Posterior cingulate gyrus (tissue), 11 donors: ENCODE measurements around the gene ENPP7.
"Not testable (repeated sequence)": the region's sequence is repeated elsewhere in the genome, so short reads cannot be mapped to it uniquely, and the experiment has no call there.

Experiments used
- DNase-seq, 10 donors: peaks; one replicate each; pipeline versions ENCODE4 v3.0.0 to v3.0.0-alpha.2; 2020 to 2021; ENCODE audit warnings: mixed read lengths in 3 of 10
- intact Hi-C: fragments of 100-400 bp; cut with DNase I; formaldehyde crosslinking; loops from one replicate; pipeline ENCODE4 v1.15.1; 2023

ENPP7 gene

GRCh38 chr17:79747508-79748294, 17.0 kb downstream of the ENPP7 start:
- DNase-seq, result peak in 1 of 10 donors; percentile 84

DNA sequence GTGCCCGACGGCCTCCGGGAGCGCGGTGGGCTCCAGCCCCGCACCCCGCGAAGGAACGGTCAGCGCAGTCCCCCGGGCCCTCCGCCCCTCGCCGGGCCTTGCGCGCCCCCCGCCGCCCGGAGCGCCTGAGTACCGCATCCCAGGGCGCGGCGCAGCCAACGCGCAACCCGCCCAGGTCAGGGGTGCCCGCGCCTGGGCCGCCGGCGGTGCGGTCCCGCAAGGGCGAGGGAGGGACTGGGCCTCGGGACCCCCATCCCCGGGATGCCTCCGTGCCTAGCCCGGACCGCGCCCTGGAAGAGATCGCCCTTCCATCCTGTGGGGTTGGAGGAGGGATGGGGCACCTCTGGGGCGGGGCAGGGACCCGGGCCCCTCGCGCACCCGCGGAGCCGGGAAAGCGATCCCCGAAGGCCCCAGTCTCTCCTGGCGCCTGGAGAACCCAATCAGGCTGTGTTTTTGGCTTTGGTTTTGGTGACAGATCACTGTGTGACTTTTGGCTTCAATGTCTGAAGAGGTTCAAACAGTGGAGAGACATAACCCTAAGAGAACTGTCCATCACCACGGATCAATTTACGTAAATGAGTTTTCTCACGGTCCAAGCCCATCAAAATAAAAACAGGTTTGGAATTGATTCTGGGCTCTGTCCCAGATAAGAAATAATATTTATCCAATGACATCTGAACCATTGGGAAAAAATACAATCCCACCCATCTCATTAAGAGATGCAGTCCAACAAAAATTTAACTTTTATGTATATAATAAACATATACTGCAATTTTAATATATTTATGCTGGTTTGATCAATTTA, 17.8 kb downstream of the ENPP7 start:
- intact Hi-C loops, result no loop called here

More at GRCh38 chr17:79747508-79748294, 17.0 kb downstream of the ENPP7 start:
- intact Hi-C loops, result no loop called here

DNA sequence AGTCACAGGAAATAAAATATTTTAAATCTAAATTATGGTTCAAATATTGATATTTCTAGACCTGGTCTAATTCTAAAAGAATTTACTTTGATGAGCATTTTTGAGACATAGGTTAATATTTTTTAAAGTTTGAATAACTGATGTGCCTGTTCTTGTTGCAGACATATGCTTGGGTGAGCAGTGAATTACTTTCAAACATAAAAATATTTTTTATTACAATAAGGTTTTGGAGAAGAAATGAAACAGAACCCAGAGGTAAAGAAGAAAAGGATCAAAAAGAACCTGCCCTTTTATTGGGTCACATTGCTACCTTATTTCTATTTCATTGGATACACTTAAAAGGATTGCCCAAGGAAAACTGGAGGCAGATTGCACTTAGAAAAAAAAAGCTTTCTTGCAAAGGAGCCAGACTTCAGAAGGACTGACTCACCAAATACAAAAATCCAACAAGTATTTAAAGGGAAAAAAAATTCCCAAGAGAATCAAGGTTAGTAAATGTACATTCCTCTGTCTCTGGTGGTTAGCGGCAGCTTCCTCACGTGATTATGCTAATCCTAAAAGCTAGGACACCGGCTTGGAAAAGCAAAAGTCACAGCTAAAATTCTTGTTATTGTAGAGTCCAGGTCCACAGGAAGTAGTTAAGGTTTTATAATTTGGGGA, 18.5 kb downstream of the ENPP7 start:
- intact Hi-C loops, result no loop called here
- DNase-seq, result no peak

More for the DNA sequence above, 17.8 kb downstream of the ENPP7 start:
- no peak for DNase-seq

DNA sequence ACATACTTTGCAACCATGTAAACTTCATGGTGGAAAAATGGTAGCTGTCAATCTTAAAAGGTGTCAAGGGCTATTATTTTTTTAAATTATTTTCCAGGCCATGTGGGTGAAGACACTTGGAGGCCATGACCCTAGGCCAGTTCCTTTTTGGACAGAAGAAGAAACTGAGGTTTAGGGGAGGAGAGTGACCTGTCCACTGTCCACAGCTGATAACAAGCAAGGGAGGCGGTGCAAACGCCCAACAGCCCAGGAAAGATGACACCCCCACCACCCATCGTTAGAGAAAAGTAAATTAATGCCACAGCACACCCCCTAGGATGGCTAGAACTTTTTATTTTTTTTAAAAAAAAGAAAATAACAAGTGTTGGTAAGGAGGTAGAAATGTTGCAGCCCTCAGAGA, 19.2 kb downstream of the ENPP7 start:
- intact Hi-C loops, result no loop called here

DNA sequence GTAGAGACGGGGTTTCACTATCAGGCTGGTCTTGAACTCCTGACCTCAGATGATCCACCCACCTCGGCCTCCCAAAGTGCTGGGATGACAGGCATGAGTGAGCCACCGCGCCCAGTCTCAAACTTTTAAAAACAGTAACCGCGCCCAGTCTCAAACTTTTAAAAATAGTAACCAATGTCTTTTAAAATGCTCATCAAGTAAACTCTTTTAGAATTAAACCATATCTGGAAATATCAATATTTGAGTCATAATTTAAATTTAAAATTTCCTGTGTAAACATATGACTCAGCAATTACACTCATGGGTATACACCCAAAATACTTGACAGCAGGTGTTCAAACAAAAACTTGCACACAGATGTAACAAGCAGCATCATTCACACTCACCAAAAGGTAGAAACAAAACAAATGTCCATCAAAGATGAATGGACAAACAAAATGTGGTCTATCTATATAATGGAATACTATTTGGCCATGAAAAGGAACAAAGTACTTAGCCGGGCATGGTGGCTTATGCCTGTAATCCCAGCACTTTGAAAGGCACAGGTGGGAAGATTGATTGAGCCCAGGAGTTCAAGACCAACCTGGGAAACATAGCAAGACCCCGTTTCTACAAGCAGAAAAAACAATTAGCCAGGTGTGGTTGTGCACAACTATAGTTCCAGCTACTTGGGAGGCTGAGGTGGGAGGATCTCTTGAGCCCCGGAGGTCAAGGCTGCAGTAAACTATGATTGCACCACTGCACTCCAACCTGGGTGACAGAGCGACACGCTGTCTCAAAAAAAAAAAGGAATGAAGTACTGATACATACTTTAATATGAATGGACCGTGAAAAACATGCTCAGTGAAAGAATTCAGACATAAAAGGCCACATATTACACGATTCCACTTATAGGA, 20.2 kb downstream of the ENPP7 start:
- intact Hi-C loops, result no loop called here
- peak in 1 of 10 donors; percentile 10 for DNase-seq

More for the DNA sequence above, 19.2 kb downstream of the ENPP7 start:
- DNase-seq, result no peak

- intact Hi-C loops, result no loop called here
- DNase-seq, result peak in 2 of 10 donors; percentile 54 to 79
These were observed 21.4 kb downstream of the ENPP7 start for GRCh38 chr17:79752175-79752574.

- peak in 2 of 10 donors; percentile 27 to 42 for DNase-seq
- intact Hi-C loops, result no loop called here
These were observed 23.6 kb downstream of the ENPP7 start for GRCh38 chr17:79754370-79754769.

- intact Hi-C loops, result not testable (repeated sequence)
- peak in 1 of 10 donors; percentile 4 for DNase-seq
These were observed 24.2 kb downstream of the ENPP7 start for GRCh38 chr17:79754903-79755302.

DNA sequence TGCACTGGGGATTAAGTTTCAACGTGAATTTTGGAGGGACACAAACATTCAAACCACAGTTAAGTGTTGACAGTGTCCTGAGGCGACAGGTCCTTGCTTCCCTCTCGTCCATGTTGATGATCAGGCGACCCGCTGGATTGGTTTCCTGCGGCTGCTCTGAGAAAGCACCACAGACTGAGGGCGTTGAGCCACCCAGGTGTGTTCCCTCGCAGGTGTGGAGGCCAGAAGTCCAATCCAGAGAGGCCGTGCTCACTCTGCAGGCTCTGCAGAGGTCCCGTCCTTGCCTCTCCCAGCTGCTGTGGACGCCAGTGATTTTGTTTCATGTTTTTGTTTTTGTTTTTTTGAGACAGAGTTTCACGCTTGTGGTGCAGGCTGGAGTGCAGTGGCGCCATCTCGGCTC, 24.8 kb downstream of the ENPP7 start:
- peak in 1 of 10 donors; percentile 31 for DNase-seq
- intact Hi-C loops, result no loop called here

GRCh38 chr17:79757140-79757745, 26.5 kb downstream of the ENPP7 start:
- intact Hi-C loops, result no loop called here
- DNase-seq, result peak in 1 of 10 donors; percentile 18

GRCh38 chr17:79758271-79758670, 27.5 kb downstream of the ENPP7 start:
- intact Hi-C loops, result no loop called here

GRCh38 chr17:79760197-79760906, 29.6 kb downstream of the ENPP7 start:
- intact Hi-C loops, result no loop called here
- DNase-seq, result peak in 1 of 10 donors; percentile 46

More at GRCh38 chr17:79758271-79758670, 27.5 kb downstream of the ENPP7 start:
- no peak for DNase-seq

- DNase-seq, result peak in 1 of 10 donors; percentile 69
- intact Hi-C loops, result no loop called here
These were observed 31.3 kb downstream of the ENPP7 start for GRCh38 chr17:79761894-79762589.

GRCh38 chr17:79765708-79766107, 35.0 kb downstream of the ENPP7 start:
- no peak for DNase-seq
- intact Hi-C loops, result no loop called here

- intact Hi-C loops, result no loop called here
- DNase-seq, result peak in 2 of 10 donors; percentile 41 to 62
These were observed 39.1 kb downstream of the ENPP7 start for GRCh38 chr17:79769570-79770506.

GRCh38 chr17:79771276-79771675, 40.5 kb downstream of the ENPP7 start:
- intact Hi-C loops, result no loop called here
- peak in 2 of 10 donors; percentile 6 to 27 for DNase-seq

GRCh38 chr17:79772726-79773125, 42.0 kb downstream of the ENPP7 start:
- DNase-seq, result peak in 2 of 10 donors; percentile 9 to 54
- intact Hi-C loops, result not testable (repeated sequence)
